Embryonic facial prominence (tissue), 1 donor: ENCODE data around the gene CA9.
A peak's percentile ranks its signal among the peaks of the same experiment; 100 is the strongest.

Experiments used
- DNase-seq: peaks from one replicate; pipeline ENCODE4 v3.0.0-alpha.2; 2016; ENCODE audit errors: extremely low spot score

CA9 gene

GRCh38 chr9:35675732-35676392 is 2.1 kb downstream of the CA9 start:
- peak; percentile 53 for DNase-seq

DNA sequence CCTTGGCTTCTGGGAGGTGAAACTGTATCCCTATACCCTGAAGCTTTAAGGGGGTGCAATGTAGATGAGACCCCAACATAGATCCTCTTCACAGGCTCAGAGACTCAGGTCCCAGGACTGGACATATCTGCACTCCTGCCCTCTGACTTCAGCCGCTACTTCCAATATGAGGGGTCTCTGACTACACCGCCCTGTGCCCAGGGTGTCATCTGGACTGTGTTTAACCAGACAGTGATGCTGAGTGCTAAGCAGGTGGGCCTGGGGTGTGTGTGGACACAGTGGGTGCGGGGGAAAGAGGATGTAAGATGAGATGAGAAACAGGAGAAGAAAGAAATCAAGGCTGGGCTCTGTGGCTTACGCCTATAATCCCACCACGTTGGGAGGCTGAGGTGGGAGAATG is 5.4 kb downstream of the CA9 start:
- no peak for DNase-seq

GRCh38 chr9:35679766-35680330 is 6.1 kb downstream of the CA9 start:
- no peak for DNase-seq

GRCh38 chr9:35680331-35681105 is 6.8 kb downstream of the CA9 start:
- DNase-seq, result no peak

DNA sequence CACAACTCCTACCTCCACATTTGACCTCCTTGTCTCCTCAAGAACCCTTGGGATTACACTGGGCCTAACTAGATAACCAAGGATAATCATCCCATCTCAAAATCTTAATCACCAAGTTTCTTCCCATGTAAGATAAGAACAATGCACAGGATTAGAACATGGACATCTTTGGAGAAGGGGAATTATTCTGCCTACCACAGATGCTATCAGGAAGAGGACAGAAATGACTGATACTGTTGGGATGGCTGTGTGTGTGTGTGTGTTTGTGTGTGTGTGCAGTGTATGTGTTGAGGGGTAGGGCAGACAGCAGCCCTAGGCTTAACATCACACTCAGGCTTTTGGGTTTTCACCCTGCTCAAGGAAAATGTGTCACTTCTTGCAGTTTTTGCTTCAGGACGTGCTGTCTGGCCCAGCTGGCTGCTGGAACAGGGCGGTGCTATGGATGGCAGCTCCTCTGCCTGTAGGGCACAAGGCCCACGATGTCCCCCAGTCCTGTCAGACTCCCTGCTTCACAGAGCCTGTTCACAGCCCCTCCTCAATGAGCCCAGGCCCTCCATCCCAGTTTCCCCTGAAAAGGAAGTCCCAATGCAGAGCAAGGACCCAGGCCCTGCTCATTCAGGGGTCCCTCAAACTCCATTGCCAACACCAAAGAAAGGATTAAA is 7.7 kb downstream of the CA9 start:
- no peak for DNase-seq

DNA sequence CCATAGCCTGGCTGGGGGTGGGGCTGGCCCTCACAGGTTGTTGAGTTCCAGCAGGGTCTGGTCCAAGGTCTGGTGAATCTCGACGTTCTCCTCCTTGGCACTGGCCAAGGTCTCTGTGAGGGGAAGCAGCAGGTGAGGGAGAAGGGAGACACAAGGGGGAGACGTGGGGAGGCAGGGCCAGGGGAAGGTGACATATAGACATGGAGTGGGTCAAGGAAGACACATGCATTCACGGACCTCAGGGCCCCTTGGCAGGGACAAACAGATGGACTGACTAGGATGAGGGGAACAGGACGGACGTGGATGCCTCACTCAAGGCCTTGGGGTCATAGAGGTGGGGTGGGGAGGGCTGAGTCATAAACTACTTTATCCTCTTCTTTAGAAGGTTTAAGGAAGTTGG is 8.3 kb downstream of the CA9 start:
- DNase-seq, result no peak

GRCh38 chr9:35682520-35683315 is 9.0 kb downstream of the CA9 start:
- no peak for DNase-seq

- no peak for DNase-seq
These were observed 9.6 kb downstream of the CA9 start for GRCh38 chr9:35683323-35683722.

DNA sequence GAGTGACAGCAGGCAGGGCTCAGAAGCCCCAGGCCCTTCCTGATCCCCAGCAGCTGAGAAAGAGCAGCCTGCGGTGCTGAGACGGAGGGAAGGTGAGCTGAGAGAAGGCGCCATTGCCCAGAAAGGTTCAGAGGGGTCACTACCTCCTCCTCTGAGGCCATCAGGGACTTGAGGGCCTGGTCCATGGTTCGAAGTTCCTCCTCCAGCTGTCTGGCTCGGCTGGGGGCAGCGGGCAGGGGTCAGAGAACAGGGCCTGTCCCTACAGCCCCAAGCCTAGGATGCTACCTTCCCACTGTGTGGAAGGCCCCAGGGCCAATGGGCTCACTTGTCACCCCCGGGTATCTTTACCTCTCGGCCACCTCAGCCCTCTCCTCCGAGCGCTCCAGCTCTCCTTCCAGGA is 11.2 kb downstream of the CA9 start:
- no peak for DNase-seq

GRCh38 chr9:35685506-35685905 is 11.8 kb downstream of the CA9 start:
- no peak for DNase-seq

DNA sequence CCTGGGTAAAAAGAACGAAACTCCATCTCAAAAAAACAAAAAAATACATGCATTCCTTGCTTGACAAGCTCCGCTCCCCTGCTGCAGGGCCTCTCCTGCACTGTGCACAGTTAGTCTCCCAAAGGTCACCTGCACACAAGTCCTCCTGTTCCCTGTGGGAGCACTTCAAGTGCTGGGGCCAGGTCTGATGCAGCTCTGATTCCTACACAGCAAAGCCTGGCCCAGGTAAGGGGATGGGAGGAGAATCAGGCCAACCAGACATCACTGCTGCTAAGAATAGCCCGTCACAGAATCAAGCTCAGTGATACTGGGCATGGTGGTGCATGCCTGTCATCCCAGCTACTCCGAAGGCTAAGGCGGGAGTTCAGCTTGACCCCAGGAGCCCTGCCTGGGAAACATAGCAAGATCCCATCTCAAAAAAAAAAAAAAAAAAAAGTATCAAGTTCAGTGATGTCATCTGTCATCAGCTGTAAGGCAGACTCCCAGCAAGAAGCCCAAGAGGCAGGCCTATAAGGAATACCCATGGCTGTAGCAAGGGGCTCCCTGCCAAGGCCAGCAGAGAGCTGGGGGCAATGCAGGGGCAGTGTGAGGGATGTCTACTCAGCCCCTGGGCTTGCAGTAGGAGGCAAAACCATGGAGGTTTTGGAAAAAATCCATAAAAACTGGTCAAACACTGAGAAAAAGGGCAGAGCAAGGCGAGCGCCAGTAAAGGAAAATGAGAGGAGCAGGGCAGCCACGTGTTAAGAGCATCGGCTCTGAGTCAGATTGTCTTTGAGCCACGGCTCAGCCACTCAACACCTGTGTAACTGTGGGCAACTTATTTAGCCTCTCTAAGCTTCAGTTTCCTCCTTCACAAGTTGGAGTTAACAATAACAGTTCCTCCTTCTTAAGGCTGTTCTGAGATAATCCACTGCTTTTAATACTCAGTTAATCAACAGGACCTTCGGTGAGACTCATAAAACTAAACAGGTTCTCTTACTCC is 12.8 kb downstream of the CA9 start:
- no peak for DNase-seq

- DNase-seq, result no peak
These were observed 13.6 kb downstream of the CA9 start for GRCh38 chr9:35687306-35687705.

DNA sequence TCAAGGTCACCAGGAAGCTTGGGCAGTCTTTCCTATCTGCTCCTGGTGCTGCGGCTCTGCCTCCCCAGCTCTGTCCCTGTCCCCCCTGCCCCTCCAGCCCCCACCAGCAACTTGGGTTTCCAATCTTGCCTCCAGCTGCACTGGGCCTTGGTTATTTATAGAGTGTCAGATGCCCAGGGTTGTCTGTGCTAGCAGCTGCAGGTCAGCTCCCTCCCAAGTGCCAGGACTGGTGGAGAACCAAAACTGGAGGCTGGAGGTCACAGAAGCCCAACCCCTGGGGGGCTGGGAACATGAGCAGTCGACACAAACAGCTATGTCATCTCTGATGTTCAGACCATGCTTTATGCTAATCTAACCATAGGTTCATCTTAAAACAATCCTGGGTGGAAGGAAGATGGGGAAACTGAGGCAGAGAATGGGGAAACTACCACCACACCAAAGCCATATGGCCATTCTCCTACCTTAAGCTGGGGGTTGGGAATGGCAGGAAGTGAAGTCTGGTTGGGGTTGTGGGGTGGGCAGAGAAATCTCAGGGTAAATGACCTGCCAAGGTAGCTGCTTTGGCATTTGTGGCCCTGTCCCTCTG is 14.3 kb downstream of the CA9 start:
- DNase-seq, result no peak

GRCh38 chr9:35688558-35689541 is 15.1 kb downstream of the CA9 start:
- no peak for DNase-seq

DNA sequence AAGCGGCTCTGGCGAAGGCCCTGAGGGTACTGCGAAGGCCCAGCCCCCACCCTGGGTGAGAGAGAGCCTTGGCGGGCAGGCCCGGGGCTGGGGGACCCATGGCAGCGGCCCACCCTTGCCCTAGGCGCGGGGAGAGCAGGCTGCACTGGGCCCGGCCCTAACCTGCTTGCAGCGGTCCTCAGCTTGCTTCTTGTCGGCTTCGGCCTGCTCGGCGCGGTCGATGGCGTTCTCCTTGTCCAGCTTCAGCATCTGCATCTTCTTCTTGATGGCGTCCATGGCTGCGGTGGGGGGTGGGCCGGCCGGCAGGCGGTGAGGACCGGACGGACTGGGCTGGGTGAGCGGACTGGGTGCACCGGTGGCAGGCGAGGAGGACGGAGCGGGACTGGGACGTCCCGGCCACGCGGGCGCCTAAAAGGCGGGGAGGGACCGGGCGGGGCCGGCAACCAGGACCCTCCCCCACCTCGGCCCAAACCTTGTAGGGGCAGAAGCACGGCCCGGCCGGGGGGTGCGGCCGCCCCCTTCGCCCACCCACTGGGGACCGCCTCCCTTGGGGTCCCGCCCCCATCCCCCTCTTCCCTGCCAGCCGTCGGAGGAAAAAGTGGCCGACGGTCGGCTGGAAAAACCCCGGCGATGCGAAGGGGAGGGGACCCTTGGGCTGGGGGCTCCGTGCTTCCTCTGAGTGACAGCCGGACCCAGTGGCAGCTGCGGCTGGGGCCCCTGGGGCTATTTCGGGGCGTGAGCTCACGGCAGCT is 16.0 kb downstream of the CA9 start, which contains the start of gene TPM2:
TPM2 (minus strand) TSS at position 384 of the 752 bp plus-strand sequence; CDS start at position 276, 108 bp downstream.
- no peak for DNase-seq

DNA sequence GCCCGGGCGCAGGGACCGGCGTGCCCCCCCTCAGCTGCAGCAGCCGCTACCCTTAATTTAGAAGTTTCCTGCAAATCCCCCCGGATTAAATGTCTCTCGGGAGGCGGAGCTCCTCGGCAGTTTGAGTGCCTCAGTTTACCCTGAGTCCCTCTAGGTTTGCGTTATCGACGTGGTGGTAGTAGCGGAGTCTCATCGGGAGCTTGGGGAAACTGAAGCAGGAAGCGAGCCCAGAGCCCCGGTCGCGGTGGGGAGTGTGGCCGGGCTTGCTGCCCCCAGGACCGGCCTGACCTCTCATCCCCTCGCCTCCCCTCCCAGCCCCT is 16.5 kb downstream of the CA9 start:
- no peak for DNase-seq

GRCh38 chr9:35690614-35691333 is 17.0 kb downstream of the CA9 start:
- DNase-seq, result peak; percentile 31

- no peak for DNase-seq
These were observed 17.6 kb downstream of the CA9 start for GRCh38 chr9:35691334-35691650.
